Measurements from ENCODE around the gene HS3ST2. TPM values are rescaled to one million over a fixed set of nuclear protein-coding genes. Genes with fewer than 3 reads are reported as not detected.

The HS3ST2 gene
- total RNA-seq, result 0.09 TPM in 1 of 2 replicates, not detected in the other

DNA sequence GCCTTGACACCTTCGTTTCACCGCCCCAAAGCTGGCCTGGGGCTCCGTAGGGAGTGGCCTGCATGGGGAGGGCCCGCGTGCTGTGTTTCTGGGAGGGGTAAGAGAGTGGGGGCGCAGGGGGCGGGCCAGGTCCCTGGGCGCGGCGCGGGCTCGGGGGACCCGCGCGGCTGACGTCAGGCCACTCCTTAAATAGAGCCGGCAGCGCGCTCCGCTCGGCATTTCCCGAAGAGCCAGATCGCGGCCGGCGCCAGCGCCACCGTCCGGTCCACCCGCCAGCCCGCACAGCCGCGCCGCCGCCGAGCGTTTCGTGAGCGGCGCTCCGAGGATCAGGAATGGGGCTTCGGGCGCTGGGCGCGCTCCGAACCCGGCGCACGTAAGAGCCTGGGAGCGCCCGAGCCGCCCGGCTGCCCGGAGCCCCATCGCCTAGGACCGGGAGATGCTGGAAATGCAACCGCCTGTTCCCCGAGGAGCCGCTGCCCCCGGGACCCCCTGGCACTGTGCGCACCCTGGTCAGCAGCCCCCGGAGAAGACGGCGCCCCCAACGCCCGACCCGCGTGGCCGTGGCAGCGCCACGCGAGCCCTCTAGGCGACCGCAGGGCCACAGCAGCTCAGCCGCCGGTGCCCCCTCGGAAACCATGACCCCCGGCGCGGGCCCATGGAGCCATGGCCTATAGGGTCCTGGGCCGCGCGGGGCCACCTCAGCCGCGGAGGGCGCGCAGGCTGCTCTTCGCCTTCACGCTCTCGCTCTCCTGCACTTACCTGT lies at the start of gene HS3ST2:
Gene HS3ST2 (plus strand): TSS at position 215 of the 763 bp plus-strand sequence. CDS start 449 bp downstream, at position 664.

Data from dermis lymphatic vessel endothelial cell (primary cell).